Ishikawa (cell line): Measurements from ENCODE around the gene PTRH2.
A peak's percentile ranks its signal among the peaks of the same experiment; 100 is the strongest.

Experiments used
- CEBPB ChIP-seq: IDR thresholded peaks from 2 replicates; pipeline ENCODE4 v1.6.1; 2012
- CREB1 ChIP-seq: IDR thresholded peaks from 2 replicates; pipeline ENCODE4 v1.6.1; 2012; ENCODE audit warnings: low read depth
- EGR1 ChIP-seq: IDR thresholded peaks from 2 replicates; pipeline ENCODE4 v1.6.1; 2012
- EP300 ChIP-seq: IDR thresholded peaks from 2 replicates; pipeline ENCODE4 v1.6.1; 2012; ENCODE audit warnings: borderline replicate concordance
- FOXM1 ChIP-seq: IDR thresholded peaks from 2 replicates; pipeline ENCODE4 v1.6.1; 2012; ENCODE audit warnings: low read depth, borderline replicate concordance
- MAX ChIP-seq: IDR thresholded peaks from 2 replicates; pipeline ENCODE4 v1.6.1; 2012
- NFIC ChIP-seq: IDR thresholded peaks from 2 replicates; pipeline ENCODE4 v1.6.1; 2012
- RAD21 ChIP-seq: IDR thresholded peaks from 2 replicates; pipeline ENCODE4 v1.6.1; 2012; ENCODE audit warnings: low read depth
- TAF1 ChIP-seq: IDR thresholded peaks from 2 replicates; pipeline ENCODE4 v1.6.1; 2012; ENCODE audit warnings: low read depth, mild to moderate bottlenecking
- TCF12 ChIP-seq: IDR thresholded peaks from 2 replicates; pipeline ENCODE4 v1.6.1; 2012; ENCODE audit warnings: low read depth
- TEAD4 ChIP-seq: IDR thresholded peaks from 2 replicates; pipeline ENCODE4 v1.6.1; 2012
- USF1 ChIP-seq: IDR thresholded peaks from 2 replicates; pipeline ENCODE4 v1.6.1; 2012
- YY1 ChIP-seq: IDR thresholded peaks from 2 replicates; pipeline ENCODE4 v1.6.1; 2012; ENCODE audit warnings: low read depth
- ZBTB7A ChIP-seq: IDR thresholded peaks from 2 replicates; pipeline ENCODE4 v1.6.1; 2012; ENCODE audit warnings: low read depth
- TF ChIP-seq, protein P1 (sequence below): IDR thresholded peaks from 2 replicates; pipeline ENCODE4 v1.6.1; 2012; ENCODE audit warnings: low read depth, mild to moderate bottlenecking

Gene PTRH2

DNA sequence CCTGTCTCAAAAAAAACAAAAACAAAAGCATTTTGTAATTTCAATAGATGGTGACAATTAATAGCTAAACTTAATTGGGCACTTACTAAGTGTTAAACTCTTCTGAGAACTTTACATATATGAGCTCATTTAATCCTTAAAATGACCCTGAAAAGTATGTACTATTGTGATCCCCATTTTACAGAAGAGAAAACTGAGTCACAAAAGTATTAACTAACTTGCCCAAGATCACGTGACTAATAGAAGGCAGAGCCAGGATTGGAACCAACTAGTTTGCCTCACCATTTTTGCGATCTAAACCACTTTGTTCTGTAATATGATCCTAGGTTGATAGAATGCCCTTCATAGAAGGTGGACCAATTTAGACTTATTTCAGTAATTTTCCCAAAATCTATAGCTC lies 26.5 kb upstream of the PTRH2 start:
- TF ChIP-seq TCF12: no peak
- TF ChIP-seq CREB1: no peak
- TF ChIP-seq, protein P1, sequence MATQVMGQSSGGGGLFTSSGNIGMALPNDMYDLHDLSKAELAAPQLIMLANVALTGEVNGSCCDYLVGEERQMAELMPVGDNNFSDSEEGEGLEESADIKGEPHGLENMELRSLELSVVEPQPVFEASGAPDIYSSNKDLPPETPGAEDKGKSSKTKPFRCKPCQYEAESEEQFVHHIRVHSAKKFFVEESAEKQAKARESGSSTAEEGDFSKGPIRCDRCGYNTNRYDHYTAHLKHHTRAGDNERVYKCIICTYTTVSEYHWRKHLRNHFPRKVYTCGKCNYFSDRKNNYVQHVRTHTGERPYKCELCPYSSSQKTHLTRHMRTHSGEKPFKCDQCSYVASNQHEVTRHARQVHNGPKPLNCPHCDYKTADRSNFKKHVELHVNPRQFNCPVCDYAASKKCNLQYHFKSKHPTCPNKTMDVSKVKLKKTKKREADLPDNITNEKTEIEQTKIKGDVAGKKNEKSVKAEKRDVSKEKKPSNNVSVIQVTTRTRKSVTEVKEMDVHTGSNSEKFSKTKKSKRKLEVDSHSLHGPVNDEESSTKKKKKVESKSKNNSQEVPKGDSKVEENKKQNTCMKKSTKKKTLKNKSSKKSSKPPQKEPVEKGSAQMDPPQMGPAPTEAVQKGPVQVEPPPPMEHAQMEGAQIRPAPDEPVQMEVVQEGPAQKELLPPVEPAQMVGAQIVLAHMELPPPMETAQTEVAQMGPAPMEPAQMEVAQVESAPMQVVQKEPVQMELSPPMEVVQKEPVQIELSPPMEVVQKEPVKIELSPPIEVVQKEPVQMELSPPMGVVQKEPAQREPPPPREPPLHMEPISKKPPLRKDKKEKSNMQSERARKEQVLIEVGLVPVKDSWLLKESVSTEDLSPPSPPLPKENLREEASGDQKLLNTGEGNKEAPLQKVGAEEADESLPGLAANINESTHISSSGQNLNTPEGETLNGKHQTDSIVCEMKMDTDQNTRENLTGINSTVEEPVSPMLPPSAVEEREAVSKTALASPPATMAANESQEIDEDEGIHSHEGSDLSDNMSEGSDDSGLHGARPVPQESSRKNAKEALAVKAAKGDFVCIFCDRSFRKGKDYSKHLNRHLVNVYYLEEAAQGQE: no peak
- no peak for TF ChIP-seq ZBTB7A
- no peak for TF ChIP-seq RAD21
- no peak for TF ChIP-seq NFIC
- TF ChIP-seq TEAD4: no peak
- no peak for TF ChIP-seq EGR1
- TF ChIP-seq USF1: no peak
- TF ChIP-seq CEBPB: no peak
- no peak for TF ChIP-seq EP300
- no peak for TF ChIP-seq YY1
- no peak for TF ChIP-seq MAX
- no peak for TF ChIP-seq TAF1
- TF ChIP-seq FOXM1: no peak

GRCh38 chr17:59730268-59730834 lies 23.1 kb upstream of the PTRH2 start:
- TF ChIP-seq FOXM1 (no peak), YY1 (no peak), EP300 (no peak), TEAD4 (no peak), ZBTB7A (no peak), CREB1 (no peak)

GRCh38 chr17:59727817-59728533 lies 20.7 kb upstream of the PTRH2 start:
- TF ChIP-seq, protein P1: no peak
- no peak for TF ChIP-seq USF1
- TF ChIP-seq MAX: no peak
- no peak for TF ChIP-seq NFIC
- TF ChIP-seq YY1: no peak
- TF ChIP-seq RAD21: no peak
- TF ChIP-seq FOXM1: no peak

DNA sequence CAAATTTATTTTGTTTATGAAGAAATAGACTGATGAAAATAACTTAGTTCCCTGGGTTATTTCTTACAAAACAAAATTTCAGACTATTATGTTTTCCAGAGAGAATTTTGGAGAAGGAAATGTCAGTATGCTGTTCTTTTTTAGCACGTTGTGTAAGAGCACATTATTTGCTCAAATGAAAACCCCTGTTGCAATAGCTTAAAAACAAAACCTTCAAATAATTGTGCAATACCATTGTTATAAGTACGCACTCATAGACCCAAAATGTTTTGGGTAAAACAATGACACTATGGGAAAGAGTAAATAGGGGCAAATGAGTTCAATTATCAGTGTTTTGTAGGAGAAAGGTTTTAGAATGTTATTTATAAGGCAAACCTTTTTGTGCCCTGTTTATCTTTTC lies 18.5 kb upstream of the PTRH2 start:
- TF ChIP-seq CREB1: no peak
- TF ChIP-seq MAX: no peak
- no peak for TF ChIP-seq ZBTB7A
- TF ChIP-seq CEBPB: peak; percentile 44; the same call in 1 of the 2 replicates
- no peak for TF ChIP-seq FOXM1
- TF ChIP-seq TEAD4: no peak
- TF ChIP-seq EGR1: no peak

- TF ChIP-seq TCF12: no peak
- TF ChIP-seq, protein P1: no peak
- TF ChIP-seq CEBPB: no peak
- TF ChIP-seq USF1: no peak
- no peak for TF ChIP-seq CREB1
- no peak for TF ChIP-seq ZBTB7A
- TF ChIP-seq YY1: no peak
- no peak for TF ChIP-seq EP300
- TF ChIP-seq RAD21: no peak
- no peak for TF ChIP-seq FOXM1
- no peak for TF ChIP-seq MAX
- TF ChIP-seq TEAD4: no peak
- TF ChIP-seq EGR1: no peak
- TF ChIP-seq NFIC: no peak
- no peak for TF ChIP-seq TAF1
Observed at GRCh38 chr17:59723607-59724006, 16.4 kb upstream of the PTRH2 start.
